Amniotic stem cell (primary cell): Measurements from ENCODE around the gene PPP6R1.

Experiments used
- DNase-seq: peaks from one replicate; lab custom pipeline; 2025; lab: John Stamatoyannopoulos, UW

The PPP6R1 gene

GRCh38 chr19:55279770-55280643 lies 21.2 kb upstream of the PPP6R1 start, which contains the start of gene HSPBP1:
HSPBP1 (minus strand) TSS chr19:55280110; CDS start chr19:55279608, 502 bp downstream.
- peak; percentile 76 for DNase-seq

GRCh38 chr19:55279340-55279739 lies 20.5 kb upstream of the PPP6R1 start:
- DNase-seq = no peak

GRCh38 chr19:55278391-55279135 lies 19.7 kb upstream of the PPP6R1 start:
- DNase-seq = no peak

GRCh38 chr19:55277494-55277893 lies 18.7 kb upstream of the PPP6R1 start:
- DNase-seq = no peak

GRCh38 chr19:55276720-55277430 lies 18.1 kb upstream of the PPP6R1 start:
- DNase-seq = no peak

GRCh38 chr19:55275851-55276719 lies 17.3 kb upstream of the PPP6R1 start:
- DNase-seq = no peak

- DNase-seq = no peak
Observed at GRCh38 chr19:55273978-55274707, 15.3 kb upstream of the PPP6R1 start.

GRCh38 chr19:55272142-55272541 lies 13.3 kb upstream of the PPP6R1 start:
- DNase-seq = no peak

GRCh38 chr19:55270172-55270942 lies 11.5 kb upstream of the PPP6R1 start:
- DNase-seq = no peak

GRCh38 chr19:55269299-55269698 lies 10.5 kb upstream of the PPP6R1 start:
- DNase-seq = no peak

- no peak for DNase-seq
Observed at GRCh38 chr19:55266840-55267239, 8.0 kb upstream of the PPP6R1 start.

- no peak for DNase-seq
Observed at GRCh38 chr19:55266404-55266803, 7.6 kb upstream of the PPP6R1 start.

- no peak for DNase-seq
Observed at GRCh38 chr19:55265723-55266386, 7.0 kb upstream of the PPP6R1 start.

GRCh38 chr19:55265173-55265572 lies 6.4 kb upstream of the PPP6R1 start:
- no peak for DNase-seq

- DNase-seq = no peak
Observed at GRCh38 chr19:55264531-55264930, 5.7 kb upstream of the PPP6R1 start.

GRCh38 chr19:55262359-55262758 lies 3.5 kb upstream of the PPP6R1 start:
- no peak for DNase-seq

- no peak for DNase-seq
Observed at GRCh38 chr19:55261671-55262126, 2.9 kb upstream of the PPP6R1 start.

- DNase-seq = no peak
Observed at GRCh38 chr19:55259540-55260210, 858 bp upstream of the PPP6R1 start.

- no peak for DNase-seq
Observed at GRCh38 chr19:55258476-55258827, 365 bp downstream of the PPP6R1 start.
